Right lung (tissue), 10 donors: ENCODE results near the gene TRAF4. TPM values are rescaled to one million over a fixed set of nuclear protein-coding genes. Genes with fewer than 3 reads are reported as not detected.
A peak's percentile ranks its signal among the peaks of the same experiment; 100 is the strongest.

Source experiments
- DNase-seq, 2 donors: peaks; one replicate each; pipeline ENCODE4 v3.0.0-alpha.2; 2013
- long read RNA-seq, 8 donors: transcript quantifications; one replicate each; lab custom pipeline, GENCODE V29; 2026
- polyA plus RNA-seq, 5 donors: library from polyadenylated mRNA; unstranded; fragments of 120-200 nt; gene quantifications; one replicate each; pipeline versions ENCODE4 v1.2.1 to v1.2.3, GENCODE V29; 2013; ENCODE audit warnings: inconsistent platforms in 1 of 5, low replicate concordance in 1 of 5; ENCODE audit not compliant: insufficient read length in 5 of 5, insufficient read depth in 1 of 5

Gene TRAF4
- 100 to 1,000 TPM in 3 of 5 donors, 10 to 100 TPM in 2; 92.5 to 141 (median 113) TPM for polyA plus RNA-seq
- long read RNA-seq, donor 1, transcript TRAF4-201 (7 exons, 2,923 nt), result major isoform, 26 of 28 reads
- long read RNA-seq, donor 1, partial matches to known transcripts, result 0 of 28 reads
- long read RNA-seq, donor 1, other reads (novel, unspliced or antisense), result 0 of 28 reads
- long read RNA-seq, donor 2, transcript TRAF4-201 (7 exons, 2,923 nt), result major isoform, 14 of 14 reads
- long read RNA-seq, donor 2, partial matches to known transcripts, result 0 of 14 reads
- long read RNA-seq, donor 2, other reads (novel, unspliced or antisense), result 0 of 14 reads
- long read RNA-seq, donor 3, transcript TRAF4-201 (7 exons, 2,923 nt), result major isoform, 23 of 28 reads
- long read RNA-seq, donor 3, partial matches to known transcripts, result 0 of 28 reads
- long read RNA-seq, donor 3, other reads (novel, unspliced or antisense), result 0 of 28 reads
- long read RNA-seq, donor 4, transcript TRAF4-201 (7 exons, 2,923 nt), result major isoform, 17 of 18 reads
- long read RNA-seq, donor 4, partial matches to known transcripts, result 0 of 18 reads
- long read RNA-seq, donor 4, other reads (novel, unspliced or antisense), result 0 of 18 reads
- long read RNA-seq, donor 5, transcript TRAF4-201 (7 exons, 2,923 nt), result major isoform, 18 of 20 reads
- long read RNA-seq, donor 5, partial matches to known transcripts, result 0 of 20 reads
- long read RNA-seq, donor 5, other reads (novel, unspliced or antisense), result 0 of 20 reads
- long read RNA-seq, donor 6, transcript TRAF4-201 (7 exons, 2,923 nt), result major isoform, 28 of 31 reads
- long read RNA-seq, donor 6, partial matches to known transcripts, result 0 of 31 reads
- long read RNA-seq, donor 6, other reads (novel, unspliced or antisense), result 0 of 31 reads
- long read RNA-seq, donor 7, transcript TRAF4-201 (7 exons, 2,923 nt), result major isoform, 17 of 21 reads
- long read RNA-seq, donor 7, partial matches to known transcripts, result 0 of 21 reads
- long read RNA-seq, donor 7, other reads (novel, unspliced or antisense), result 0 of 21 reads
- long read RNA-seq, donor 8, transcript TRAF4-201 (7 exons, 2,923 nt), result major isoform, 7 of 7 reads
- long read RNA-seq, donor 8, partial matches to known transcripts, result 0 of 7 reads
- long read RNA-seq, donor 8, other reads (novel, unspliced or antisense), result 0 of 7 reads

GRCh38 chr17:28743243-28744103 lies at the start of gene TRAF4:
Gene TRAF4, plus strand, starts transcription at chr17:28744011. Its CDS starts 102 bp downstream, at chr17:28744113.
- peak; percentile 87 to 89 for DNase-seq

GRCh38 chr17:28698253-28698941 lies 45.4 kb upstream of the TRAF4 start:
- DNase-seq, result no peak

- DNase-seq, result no peak
These were observed 43.5 kb upstream of the TRAF4 start for GRCh38 chr17:28700278-28700677.

- DNase-seq, result no peak
These were observed 42.9 kb upstream of the TRAF4 start for GRCh38 chr17:28700830-28701492.

- DNase-seq, result no peak
These were observed 41.6 kb upstream of the TRAF4 start for GRCh38 chr17:28702026-28702751.

- no peak for DNase-seq
These were observed 41.1 kb upstream of the TRAF4 start for GRCh38 chr17:28702752-28703150.

GRCh38 chr17:28703552-28704218 lies 40.1 kb upstream of the TRAF4 start:
- no peak for DNase-seq

- DNase-seq, result no peak
These were observed 39.5 kb upstream of the TRAF4 start for GRCh38 chr17:28704219-28704858.

- no peak for DNase-seq
These were observed 38.6 kb upstream of the TRAF4 start for GRCh38 chr17:28705074-28705659.

- DNase-seq, result no peak
These were observed 38.0 kb upstream of the TRAF4 start for GRCh38 chr17:28705728-28706334.

GRCh38 chr17:28706471-28707338 lies 37.1 kb upstream of the TRAF4 start:
- no peak for DNase-seq

GRCh38 chr17:28707339-28707720 lies 36.5 kb upstream of the TRAF4 start:
- DNase-seq, result no peak

- peak; percentile 95 to 99 for DNase-seq
These were observed 32.7 kb upstream of the TRAF4 start for GRCh38 chr17:28710861-28711722.

GRCh38 chr17:28711723-28712031 lies 32.1 kb upstream of the TRAF4 start, which contains the start of gene PROCA1:
Gene PROCA1, minus strand, starts transcription at chr17:28711888. Its CDS starts 228 bp downstream, at chr17:28711660.
- no peak for DNase-seq

GRCh38 chr17:28712032-28712704 lies 31.6 kb upstream of the TRAF4 start:
- no peak for DNase-seq
